Effector memory CD4-positive, alpha-beta T cell (primary cell): ENCODE results near the gene PKNOX2.

Source experiments
- DNase-seq, 3 donors: peaks; one replicate each; pipeline ENCODE4 v3.0.0-alpha.2; 2020
- H3K27ac ChIP-seq: 2 replicates; pipeline ENCODE4 v1.7.0; 2013; ENCODE audit warnings: mild to moderate bottlenecking, low read length, moderate library complexity; ENCODE audit not compliant: insufficient read depth, poor library complexity, severe bottlenecking
- H3K27me3 ChIP-seq: replicated peaks from 2 replicates; pipeline ENCODE4 v1.7.0; 2013; ENCODE audit warnings: mild to moderate bottlenecking, low read length; ENCODE audit not compliant: insufficient read depth, control insufficient read depth, poor library complexity, severe bottlenecking
- H3K36me3 ChIP-seq: 2 replicates; pipeline ENCODE4 v1.7.0; 2013; ENCODE audit warnings: mild to moderate bottlenecking, low read length, moderate library complexity; ENCODE audit not compliant: control insufficient read depth, insufficient read depth
- H3K4me1 ChIP-seq: 2 replicates; pipeline ENCODE4 v1.7.0; 2013; ENCODE audit warnings: low read length, mild to moderate bottlenecking; ENCODE audit not compliant: control insufficient read depth, insufficient read depth, poor library complexity, severe bottlenecking
- H3K4me3 ChIP-seq: 2 replicates; pipeline ENCODE4 v1.7.0; 2013; ENCODE audit warnings: low read length, low read depth, mild to moderate bottlenecking; ENCODE audit not compliant: insufficient read depth, poor library complexity, severe bottlenecking
- H3K9me3 ChIP-seq: 2 replicates; pipeline ENCODE4 v1.7.0; 2013; ENCODE audit warnings: mild to moderate bottlenecking, low read length, moderate library complexity; ENCODE audit not compliant: control insufficient read depth

Gene PKNOX2

GRCh38 chr11:125287491-125288210 lies 123.1 kb downstream of the PKNOX2 start:
- Histone ChIP-seq H3K27ac (no peak overlapping the region), H3K4me3 (no peak overlapping the region), H3K36me3 (no peaks in the 10 kb centered on the region), H3K4me1 (no peaks in the 10 kb centered on the region), H3K9me3 (no peaks in the 10 kb centered on the region), H3K27me3 (no peaks in the 10 kb centered on the region)
- no peak for DNase-seq

- Histone ChIP-seq H3K4me1 (no peaks in the 10 kb centered on the region), H3K36me3 (no peaks in the 10 kb centered on the region), H3K27me3 (no peaks in the 10 kb centered on the region), H3K4me3 (no peak overlapping the region), H3K9me3 (no peaks in the 10 kb centered on the region), H3K27ac (no peak overlapping the region)
- DNase-seq: no peak
Measured at GRCh38 chr11:125289419-125290098, 125.0 kb downstream of the PKNOX2 start.

GRCh38 chr11:125290263-125290662 lies 125.7 kb downstream of the PKNOX2 start:
- Histone ChIP-seq H3K4me1 (no peaks in the 10 kb centered on the region), H3K9me3 (no peaks in the 10 kb centered on the region), H3K4me3 (no peak overlapping the region), H3K27ac (no peak overlapping the region), H3K36me3 (no peaks in the 10 kb centered on the region), H3K27me3 (no peaks in the 10 kb centered on the region)
- no peak for DNase-seq

GRCh38 chr11:125292100-125292499 lies 127.5 kb downstream of the PKNOX2 start:
- Histone ChIP-seq H3K9me3 (no peaks in the 10 kb centered on the region), H3K4me3 (no peak overlapping the region), H3K4me1 (no peaks in the 10 kb centered on the region), H3K27ac (no peak overlapping the region), H3K36me3 (no peaks in the 10 kb centered on the region), H3K27me3 (no peaks in the 10 kb centered on the region)
- no peak for DNase-seq

- no peaks in the 10 kb centered on the region for H3K36me3 ChIP-seq
- no peaks in the 10 kb centered on the region for H3K9me3 ChIP-seq
- H3K4me3 ChIP-seq: no peak overlapping the region
- no peaks in the 10 kb centered on the region for H3K4me1 ChIP-seq
- no peaks in the 10 kb centered on the region for H3K27me3 ChIP-seq
- no peak overlapping the region for H3K27ac ChIP-seq
- DNase-seq: no peak
Measured at GRCh38 chr11:125293596-125293995, 129.0 kb downstream of the PKNOX2 start.

- Histone ChIP-seq H3K9me3 (no peaks in the 10 kb centered on the region), H3K36me3 (no peaks in the 10 kb centered on the region), H3K27ac (no peak overlapping the region), H3K4me3 (no peak overlapping the region), H3K4me1 (no peaks in the 10 kb centered on the region), H3K27me3 (no peaks in the 10 kb centered on the region)
- DNase-seq: no peak
Measured at GRCh38 chr11:125295931-125296330, 131.4 kb downstream of the PKNOX2 start.

GRCh38 chr11:125297346-125297915 lies 132.9 kb downstream of the PKNOX2 start:
- Histone ChIP-seq H3K27ac (no peak overlapping the region), H3K9me3 (no peaks in the 10 kb centered on the region), H3K27me3 (no peaks in the 10 kb centered on the region), H3K4me3 (no peak overlapping the region), H3K4me1 (no peaks in the 10 kb centered on the region), H3K36me3 (no peaks in the 10 kb centered on the region)
- DNase-seq: no peak

GRCh38 chr11:125299061-125299615 lies 134.6 kb downstream of the PKNOX2 start:
- Histone ChIP-seq H3K27me3 (no peaks in the 10 kb centered on the region), H3K9me3 (no peaks in the 10 kb centered on the region), H3K27ac (no peak overlapping the region), H3K4me1 (no peaks in the 10 kb centered on the region), H3K4me3 (no peak overlapping the region), H3K36me3 (no peaks in the 10 kb centered on the region)
- no peak for DNase-seq

GRCh38 chr11:125299821-125300220 lies 135.3 kb downstream of the PKNOX2 start:
- H3K4me3 ChIP-seq: no peak overlapping the region
- H3K27ac ChIP-seq: no peak overlapping the region
- H3K36me3 ChIP-seq: no peaks in the 10 kb centered on the region
- H3K27me3 ChIP-seq: no peaks in the 10 kb centered on the region
- H3K4me1 ChIP-seq: no peaks in the 10 kb centered on the region
- DNase-seq: no peak
- no peaks in the 10 kb centered on the region for H3K9me3 ChIP-seq

- H3K27me3 ChIP-seq: no peaks in the 10 kb centered on the region
- no peaks in the 10 kb centered on the region for H3K36me3 ChIP-seq
- no peaks in the 10 kb centered on the region for H3K9me3 ChIP-seq
- no peak for DNase-seq
- H3K27ac ChIP-seq: no peak overlapping the region
- no peaks in the 10 kb centered on the region for H3K4me1 ChIP-seq
- H3K4me3 ChIP-seq: no peak overlapping the region
Measured at GRCh38 chr11:125300791-125301218, 136.3 kb downstream of the PKNOX2 start.
